Smooth muscle cell (in vitro differentiated cells): Measurements from ENCODE around the gene ZNF316. TPM values are rescaled to one million over a fixed set of nuclear protein-coding genes. Genes with fewer than 3 reads are reported as not detected.

Experiments
- DNase-seq: peaks from one replicate; lab custom pipeline; 2025; ENCODE audit not compliant: unreplicated experiment; lab: John Stamatoyannopoulos, UW
- H2AFZ ChIP-seq: fragments of 200-600 bp; sonication (generic); 2 replicates; pipeline ENCODE4 v1.6.0; 2016; ENCODE audit warnings: antibody characterized with exemption, low read depth, mild to moderate bottlenecking
- H3F3A ChIP-seq: fragments of 200-600 bp; sonication (generic); 2 replicates; pipeline ENCODE4 v1.6.0; 2017; ENCODE audit warnings: antibody characterized with exemption, low read depth
- H3K27ac ChIP-seq: fragments of 200-600 bp; sonication (generic); 2 replicates; pipeline ENCODE4 v1.5.1; 2016; ENCODE audit warnings: low read depth, mild to moderate bottlenecking
- H3K27me3 ChIP-seq: fragments of 200-600 bp; sonication (generic); 2 replicates; pipeline ENCODE4 v1.6.1; 2016; ENCODE audit warnings: low read depth, mild to moderate bottlenecking
- H3K36me3 ChIP-seq: fragments of 200-600 bp; sonication (generic); 2 replicates; pipeline ENCODE4 v1.5.1; 2016; ENCODE audit warnings: low read depth
- H3K4me1 ChIP-seq: fragments of 200-600 bp; sonication (generic); 2 replicates; pipeline ENCODE4 v1.5.1; 2016; ENCODE audit warnings: low read depth
- H3K4me2 ChIP-seq: fragments of 200-600 bp; sonication (generic); 2 replicates; pipeline ENCODE4 v1.6.0; 2016; ENCODE audit warnings: mild to moderate bottlenecking
- H3K4me3 ChIP-seq: fragments of 200-600 bp; sonication (generic); 2 replicates; pipeline ENCODE4 v1.5.1; 2016; ENCODE audit warnings: mild to moderate bottlenecking
- H3K79me2 ChIP-seq: fragments of 200-600 bp; sonication (generic); 2 replicates; pipeline ENCODE4 v1.6.0; 2016; ENCODE audit warnings: low read depth, mild to moderate bottlenecking
- H3K9ac ChIP-seq: fragments of 200-600 bp; sonication (generic); 2 replicates; pipeline ENCODE4 v1.6.0; 2016; ENCODE audit warnings: low read depth
- H3K9me3 ChIP-seq: fragments of 200-600 bp; sonication (generic); replicated peaks from 2 replicates; pipeline ENCODE4 v1.5.1; 2016; ENCODE audit warnings: low read depth
- H4K20me1 ChIP-seq: fragments of 200-600 bp; sonication (generic); 2 replicates; pipeline ENCODE4 v1.6.0; 2016; ENCODE audit warnings: low read depth
- WGBS: methylation state at CpG from one replicate; pipeline ENCODE4 v1.1.7; 2016; ENCODE audit warnings: low lambda C conversion rate; 5-methylcytosine and 5-hydroxymethylcytosine counted together
- polyA plus RNA-seq: library from polyadenylated mRNA; unstranded; fragments of >200 nt; fragmentation: Nextera tagmentation; extraction: Ambion mirVana; gene quantifications from 2 replicates; pipeline ENCODE4 v1.2.1, GENCODE V29; 2016
- total RNA-seq: library from RNA; depleted of rRNA; stranded (reverse); fragments of >200 nt; gene quantifications from 2 replicates; pipeline ENCODE4 v1.2.3, GENCODE V29; 2014
- TF ChIP-seq, protein P1 (sequence below): fragments of 200-600 bp; sonication (generic); IDR thresholded peaks from 2 replicates; pipeline ENCODE4 v1.5.1; 2017; ENCODE audit warnings: borderline replicate concordance, mild to moderate bottlenecking, antibody characterized with exemption; ENCODE audit not compliant: insufficient read depth, poor library complexity, severe bottlenecking

The ZNF316 gene
- total and polyA plus RNA-seq, 2 experiments from 2014 or later, result 6.6 to 8.3 TPM

DNA sequence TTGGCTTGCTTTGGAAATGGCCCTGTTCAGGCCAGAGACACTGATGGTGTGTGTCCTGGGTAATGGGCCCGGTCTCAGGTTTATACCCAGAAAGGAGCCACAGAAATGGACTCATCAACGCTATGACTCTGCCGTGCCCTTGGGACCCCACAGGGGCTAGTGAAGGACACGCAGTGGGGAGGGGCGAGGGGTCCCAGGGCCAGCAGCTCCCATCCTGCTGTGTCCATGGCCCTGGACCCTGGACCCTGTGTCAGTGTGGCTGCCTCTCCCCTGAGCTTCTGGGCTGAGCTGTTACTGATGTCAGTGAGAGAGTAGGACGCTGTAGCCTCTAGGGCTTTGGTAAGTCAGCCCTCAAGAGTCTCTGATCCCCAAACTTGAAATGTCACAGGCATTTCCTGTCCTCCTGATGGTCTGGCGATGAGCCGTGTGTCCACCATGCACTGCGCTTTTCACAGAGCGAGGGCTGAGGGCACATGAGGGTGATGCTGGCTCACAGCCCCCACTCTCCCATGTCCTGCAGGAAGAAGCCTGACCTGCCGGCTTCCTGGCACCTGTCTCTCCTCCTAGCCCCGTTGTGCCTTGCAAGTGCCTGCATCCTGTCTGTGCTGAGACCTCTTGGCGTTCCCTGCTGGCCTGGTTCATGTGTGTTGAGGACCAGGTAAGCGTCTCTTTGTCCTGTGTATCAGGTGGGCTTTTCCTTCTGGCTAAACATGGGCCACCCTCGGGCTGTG is 4.4 kb downstream of the ZNF316 start:
- H3K79me2 ChIP-seq, result peaks cover 29% of the 10 kb centered on the region
- H3K36me3 ChIP-seq, result no peaks in the 10 kb centered on the region
- 96% methylated on average over 15 of the region's 15 CpGs for WGBS

DNA sequence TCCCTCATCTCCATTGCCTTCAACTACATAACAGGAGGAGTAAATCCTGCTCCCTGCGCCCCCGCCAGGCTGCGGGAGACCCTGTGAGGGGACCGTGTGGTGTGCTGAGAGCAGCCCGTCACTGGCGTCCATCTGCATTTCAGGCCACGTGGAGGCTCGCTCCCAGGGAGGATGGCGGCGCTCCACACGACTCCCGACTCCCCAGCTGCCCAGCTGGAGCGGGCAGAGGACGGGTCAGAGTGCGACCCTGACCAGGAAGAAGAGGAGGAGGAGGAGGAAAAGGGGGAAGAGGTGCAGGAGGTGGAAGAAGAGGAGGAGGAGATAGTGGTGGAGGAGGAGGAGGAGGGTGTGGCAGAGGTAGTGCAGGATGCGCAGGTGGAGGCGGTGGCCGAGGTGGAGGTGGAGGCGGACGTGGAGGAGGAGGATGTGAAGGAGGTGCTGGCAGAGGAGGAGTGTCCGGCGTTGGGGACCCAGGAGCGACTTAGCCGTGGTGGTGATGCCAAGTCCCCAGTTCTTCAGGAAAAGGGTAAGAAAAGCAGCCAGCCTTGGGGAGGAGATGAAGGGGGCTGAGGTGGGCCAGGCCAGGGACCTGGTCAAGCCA is 5.2 kb downstream of the ZNF316 start:
- no peak for DNase-seq
- Histone ChIP-seq H4K20me1 (peaks cover 43% of the 10 kb centered on the region), H3K9ac (no peak overlapping the region), H3K4me3 (no peak overlapping the region), H3K4me1 (peaks cover 4% of the 10 kb centered on the region), H3K27me3 (no peaks in the 10 kb centered on the region), H3F3A (no peaks in the 10 kb centered on the region), H2AFZ (no peak overlapping the region), H3K27ac (no peak overlapping the region), H3K79me2 (peaks cover 29% of the 10 kb centered on the region), H3K36me3 (no peaks in the 10 kb centered on the region), H3K4me2 (no peak overlapping the region), H3K9me3 (no peaks in the 10 kb centered on the region)
- WGBS, result 96% methylated on average over 24 of the region's 24 CpGs
- TF ChIP-seq, protein P1, sequence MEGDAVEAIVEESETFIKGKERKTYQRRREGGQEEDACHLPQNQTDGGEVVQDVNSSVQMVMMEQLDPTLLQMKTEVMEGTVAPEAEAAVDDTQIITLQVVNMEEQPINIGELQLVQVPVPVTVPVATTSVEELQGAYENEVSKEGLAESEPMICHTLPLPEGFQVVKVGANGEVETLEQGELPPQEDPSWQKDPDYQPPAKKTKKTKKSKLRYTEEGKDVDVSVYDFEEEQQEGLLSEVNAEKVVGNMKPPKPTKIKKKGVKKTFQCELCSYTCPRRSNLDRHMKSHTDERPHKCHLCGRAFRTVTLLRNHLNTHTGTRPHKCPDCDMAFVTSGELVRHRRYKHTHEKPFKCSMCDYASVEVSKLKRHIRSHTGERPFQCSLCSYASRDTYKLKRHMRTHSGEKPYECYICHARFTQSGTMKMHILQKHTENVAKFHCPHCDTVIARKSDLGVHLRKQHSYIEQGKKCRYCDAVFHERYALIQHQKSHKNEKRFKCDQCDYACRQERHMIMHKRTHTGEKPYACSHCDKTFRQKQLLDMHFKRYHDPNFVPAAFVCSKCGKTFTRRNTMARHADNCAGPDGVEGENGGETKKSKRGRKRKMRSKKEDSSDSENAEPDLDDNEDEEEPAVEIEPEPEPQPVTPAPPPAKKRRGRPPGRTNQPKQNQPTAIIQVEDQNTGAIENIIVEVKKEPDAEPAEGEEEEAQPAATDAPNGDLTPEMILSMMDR, result no peak

More for the DNA sequence above, 4.4 kb downstream of the ZNF316 start:
- Histone ChIP-seq H3K4me1 (peaks cover 4% of the 10 kb centered on the region), H3K9me3 (no peaks in the 10 kb centered on the region), H3K9ac (no peak overlapping the region), H3K4me2 (no peak overlapping the region), H3K27ac (no peak overlapping the region), H3F3A (no peaks in the 10 kb centered on the region), H3K4me3 (no peak overlapping the region), H4K20me1 (peaks cover 34% of the 10 kb centered on the region), H3K27me3 (no peaks in the 10 kb centered on the region), H2AFZ (no peak overlapping the region)
- TF ChIP-seq, protein P1, result no peak
- DNase-seq, result no peak

GRCh38 chr7:6642861-6643640 is 5.9 kb downstream of the ZNF316 start:
- Histone ChIP-seq H3K9me3 (no peaks in the 10 kb centered on the region), H3K4me3 (no peak overlapping the region), H3K27me3 (no peaks in the 10 kb centered on the region), H3K4me2 (no peak overlapping the region), H2AFZ (no peak overlapping the region), H3K36me3 (no peaks in the 10 kb centered on the region), H3K4me1 (peaks cover 2% of the 10 kb centered on the region), H3K79me2 (peaks cover 23% of the 10 kb centered on the region), H3K27ac (no peak overlapping the region), H3F3A (no peaks in the 10 kb centered on the region), H4K20me1 (peaks cover 45% of the 10 kb centered on the region), H3K9ac (no peak overlapping the region)
- TF ChIP-seq, protein P1, result no peak
- DNase-seq, result no peak
- 98% methylated on average over 16 of the region's 22 CpGs for WGBS
